HG02588 (cell line): ENCODE data around the gene ANLN.

ENCODE experiments used
- ATAC-seq: cut with Tn5 transposase; IDR thresholded peaks from one replicate; pipeline ENCODE4 v1.9.1; 2021; ENCODE audit warnings: mild to moderate bottlenecking, moderate library complexity; ENCODE audit not compliant: unreplicated experiment

The ANLN gene

DNA sequence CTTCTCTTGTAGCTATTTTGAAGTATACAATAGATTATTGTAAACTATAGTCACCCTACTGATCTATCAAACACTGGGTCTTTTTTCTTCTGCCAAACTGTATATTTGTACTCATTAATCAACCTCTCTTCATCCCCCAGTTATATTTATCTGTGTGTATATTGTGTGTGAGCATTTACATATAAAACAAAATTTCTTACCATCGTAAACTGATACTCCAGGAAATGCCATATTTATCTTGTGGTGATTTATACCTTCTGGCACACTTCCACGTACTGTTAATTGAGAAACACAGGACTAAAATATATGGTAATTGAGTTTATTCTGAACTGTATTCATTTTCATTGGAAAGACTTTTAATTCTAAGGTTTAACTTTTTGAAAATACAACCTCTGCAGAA, 18.9 kb downstream of the ANLN start:
- no peak for ATAC-seq

DNA sequence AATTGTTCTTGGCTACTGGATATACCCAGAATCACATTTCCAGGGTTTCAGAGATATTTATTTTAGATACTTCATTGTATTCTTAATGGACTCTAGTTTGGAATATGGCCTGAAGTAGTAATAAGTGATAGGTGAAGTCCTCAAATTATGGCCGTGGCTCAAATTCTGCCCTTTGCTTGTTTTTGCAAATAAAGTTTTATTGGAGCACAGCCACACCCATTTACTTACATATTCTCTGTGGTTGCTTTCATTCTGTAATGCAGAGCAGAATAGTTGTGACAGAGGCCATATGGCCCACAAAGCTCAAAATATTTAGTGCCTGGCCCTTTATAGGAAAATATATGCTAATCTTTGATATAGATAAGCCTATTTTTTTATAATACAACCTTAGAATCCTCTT, 19.5 kb downstream of the ANLN start:
- no peak for ATAC-seq

DNA sequence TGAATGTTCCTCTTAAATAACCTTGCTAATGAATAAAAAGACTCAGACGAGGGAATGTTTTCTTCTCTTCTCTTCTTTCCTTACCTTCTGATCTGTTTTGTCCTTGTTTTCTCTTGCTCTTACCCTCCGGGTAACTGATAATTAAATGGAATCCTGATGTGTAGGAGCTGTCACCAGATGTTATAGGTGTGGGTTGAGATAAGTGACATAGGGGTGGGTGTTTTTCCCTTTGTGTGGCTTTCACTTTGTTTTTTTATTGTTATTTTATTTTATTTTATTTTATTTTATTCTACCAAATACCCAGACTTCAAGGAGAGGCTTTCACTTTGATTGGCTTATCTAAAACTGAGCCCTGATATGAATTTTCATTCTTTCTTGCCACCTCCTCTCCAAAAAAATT, 25.5 kb downstream of the ANLN start:
- no peak for ATAC-seq

DNA sequence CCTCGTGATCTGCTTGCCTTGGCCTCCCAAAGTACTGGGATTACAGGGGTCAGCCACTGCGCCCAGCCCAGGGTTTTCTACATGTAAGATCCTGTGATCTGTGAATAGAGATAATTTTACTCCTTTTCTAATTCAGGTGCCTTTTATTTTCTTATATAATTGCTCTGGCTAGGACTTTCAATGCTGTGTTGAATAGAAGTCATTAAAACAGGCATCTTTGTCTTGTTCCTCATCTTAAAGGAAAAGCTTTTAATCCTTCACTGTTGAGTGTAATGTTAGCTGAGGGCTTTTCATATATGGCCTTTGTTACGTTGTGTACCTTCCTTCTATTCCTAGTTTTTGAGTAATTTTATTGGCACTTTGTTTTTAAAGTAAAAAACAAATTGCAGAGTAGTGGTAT, 26.6 kb downstream of the ANLN start:
- ATAC-seq: no peak

DNA sequence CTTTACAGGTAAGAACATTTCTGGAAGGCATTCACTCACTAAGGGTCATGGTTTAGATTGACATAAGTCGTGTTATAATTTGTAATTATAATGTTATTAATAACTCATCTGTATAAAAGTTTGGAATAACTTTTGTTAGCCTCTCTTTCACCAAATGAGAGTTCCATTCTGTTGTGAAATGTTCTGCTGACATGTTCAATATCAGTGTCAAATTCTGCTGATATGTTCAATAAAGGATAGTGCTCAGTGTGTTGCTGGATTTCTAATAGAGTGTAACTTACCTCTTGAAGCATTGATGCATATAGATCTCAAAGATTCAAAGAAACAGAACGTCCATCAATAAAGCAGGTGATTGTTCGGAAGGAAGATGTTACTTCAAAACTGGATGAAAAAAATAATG, 30.6 kb downstream of the ANLN start:
- no peak for ATAC-seq

DNA sequence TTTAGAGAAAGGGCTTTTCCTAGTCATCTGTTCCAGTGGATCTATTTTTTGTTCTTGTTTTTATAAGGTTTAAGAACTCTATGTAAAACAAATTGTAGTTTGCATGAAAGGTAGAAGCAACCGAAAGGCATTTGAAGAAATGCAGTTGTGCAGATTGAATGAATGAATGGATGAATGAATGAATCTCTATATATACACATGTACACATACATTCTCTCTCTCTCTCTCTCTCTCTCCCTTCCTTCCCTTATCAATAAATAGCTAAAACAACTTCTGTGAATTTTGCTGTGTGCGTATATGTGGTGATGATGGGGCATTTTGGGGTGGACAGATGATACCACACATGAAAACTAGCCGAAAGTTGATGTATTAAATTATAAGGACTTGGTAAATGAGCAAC, 32.4 kb downstream of the ANLN start:
- ATAC-seq: no peak

DNA sequence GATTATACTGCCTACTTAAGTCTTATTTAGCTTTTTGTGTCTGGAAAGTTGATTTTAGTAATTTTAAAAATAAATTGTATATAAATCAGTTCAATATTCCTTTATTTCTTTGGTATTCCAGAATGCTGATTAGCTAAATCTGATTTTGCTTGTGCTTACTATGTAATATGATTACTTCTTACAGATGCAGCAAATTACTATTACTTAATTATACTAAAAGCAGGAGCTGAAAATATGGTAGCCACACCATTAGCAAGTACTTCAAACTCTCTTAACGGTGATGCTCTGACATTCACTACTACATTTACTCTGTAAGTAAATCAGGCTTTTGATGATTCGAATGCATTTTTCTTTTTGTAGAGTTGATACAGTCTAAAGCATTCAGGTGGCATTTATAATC, 34.0 kb downstream of the ANLN start:
- no peak for ATAC-seq

DNA sequence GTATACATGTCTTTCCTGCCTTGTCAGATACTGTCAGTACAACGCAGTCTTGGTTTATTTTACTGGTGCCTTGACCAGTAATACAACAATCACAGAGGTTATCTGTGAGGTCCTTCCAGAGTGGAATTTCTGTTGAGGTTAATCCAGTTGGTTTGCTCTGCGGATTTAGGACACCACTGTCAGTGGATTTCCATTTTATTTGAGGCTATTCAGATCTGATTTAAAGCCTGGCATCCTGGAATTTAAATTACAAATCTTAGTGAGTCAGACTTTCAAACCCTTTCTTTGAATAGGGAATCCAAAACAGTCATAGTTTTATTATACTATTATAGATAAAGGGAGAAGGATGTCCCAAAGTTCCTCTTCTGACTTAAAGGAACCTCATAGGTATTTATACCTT, 40.5 kb downstream of the ANLN start:
- ATAC-seq: no peak

DNA sequence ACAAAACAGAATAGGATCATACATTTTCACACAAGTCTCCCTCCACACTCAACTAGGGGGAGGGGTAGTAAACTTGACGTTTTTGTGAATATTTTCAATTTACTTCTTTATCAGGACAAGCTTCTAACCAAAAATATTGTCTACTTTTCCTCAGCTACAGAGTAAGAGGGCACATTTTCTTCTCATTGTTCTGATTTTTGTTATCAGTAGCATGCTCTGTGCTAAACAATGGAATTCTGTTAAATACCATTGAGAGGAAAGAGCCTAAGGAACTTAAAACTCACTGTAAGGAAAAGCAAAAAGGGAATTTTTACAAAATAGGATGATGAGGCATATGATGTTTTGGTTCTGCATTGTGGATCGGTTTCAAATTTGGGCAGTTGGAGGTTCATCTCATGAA, 41.2 kb downstream of the ANLN start:
- ATAC-seq: no peak

DNA sequence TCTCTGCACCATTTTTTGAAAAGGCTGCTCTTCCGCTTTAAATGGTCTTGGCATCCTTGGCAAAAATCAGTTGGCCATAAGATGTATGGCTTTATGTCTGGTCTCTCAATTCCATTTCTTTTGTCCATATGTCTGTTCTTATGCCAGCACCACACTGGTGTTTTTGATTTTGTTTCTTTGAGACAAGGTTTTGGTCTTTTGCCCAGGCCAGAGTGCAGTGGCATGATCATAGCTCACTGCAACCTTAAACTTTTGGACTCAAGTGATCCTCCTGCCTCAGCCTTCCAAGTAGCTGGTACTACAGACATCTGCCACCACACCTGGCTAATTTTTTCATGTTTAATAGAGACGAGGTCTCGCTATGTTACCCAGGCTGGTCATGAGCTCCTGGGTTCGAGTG, 48.5 kb downstream of the ANLN start:
- no peak for ATAC-seq

DNA sequence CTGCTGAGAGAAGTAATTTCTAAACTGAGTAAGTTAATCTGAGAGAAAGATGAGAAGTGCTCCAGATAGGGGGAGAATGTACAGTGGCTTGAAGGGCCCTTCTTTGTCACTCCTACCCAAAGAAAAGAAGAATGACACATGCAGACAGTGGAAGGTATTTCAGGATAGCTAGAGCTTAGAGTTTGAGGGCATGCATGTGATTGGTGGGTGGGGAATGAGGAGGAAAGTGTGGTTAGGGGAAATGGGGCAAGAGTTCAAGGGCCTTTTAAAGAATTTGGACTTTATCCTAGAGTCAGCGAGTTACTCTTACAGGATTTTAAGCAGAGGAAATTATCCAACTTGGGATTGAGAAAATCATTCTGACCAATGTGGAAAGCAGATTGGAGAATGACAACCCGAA, 50.0 kb downstream of the ANLN start:
- ATAC-seq: no peak

DNA sequence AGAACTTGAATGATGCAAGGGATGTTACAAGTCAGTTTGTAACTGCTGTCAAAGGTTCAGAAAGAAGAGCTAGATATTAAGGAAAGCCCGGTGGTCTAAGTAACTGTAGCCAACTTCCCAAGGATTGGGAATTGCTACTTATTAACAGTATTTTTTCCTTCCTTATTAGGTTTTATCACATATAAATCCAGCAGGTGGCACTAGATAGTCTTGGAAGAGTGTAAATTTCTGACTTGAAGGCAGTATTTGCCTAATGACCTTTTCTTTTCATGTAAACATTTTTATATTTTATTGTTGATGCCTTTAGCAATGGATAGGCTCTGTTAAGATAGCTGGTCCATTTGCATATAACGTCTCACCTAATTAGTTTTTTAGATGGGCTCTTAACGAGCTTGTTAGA, 51.2 kb downstream of the ANLN start:
- ATAC-seq: no peak

DNA sequence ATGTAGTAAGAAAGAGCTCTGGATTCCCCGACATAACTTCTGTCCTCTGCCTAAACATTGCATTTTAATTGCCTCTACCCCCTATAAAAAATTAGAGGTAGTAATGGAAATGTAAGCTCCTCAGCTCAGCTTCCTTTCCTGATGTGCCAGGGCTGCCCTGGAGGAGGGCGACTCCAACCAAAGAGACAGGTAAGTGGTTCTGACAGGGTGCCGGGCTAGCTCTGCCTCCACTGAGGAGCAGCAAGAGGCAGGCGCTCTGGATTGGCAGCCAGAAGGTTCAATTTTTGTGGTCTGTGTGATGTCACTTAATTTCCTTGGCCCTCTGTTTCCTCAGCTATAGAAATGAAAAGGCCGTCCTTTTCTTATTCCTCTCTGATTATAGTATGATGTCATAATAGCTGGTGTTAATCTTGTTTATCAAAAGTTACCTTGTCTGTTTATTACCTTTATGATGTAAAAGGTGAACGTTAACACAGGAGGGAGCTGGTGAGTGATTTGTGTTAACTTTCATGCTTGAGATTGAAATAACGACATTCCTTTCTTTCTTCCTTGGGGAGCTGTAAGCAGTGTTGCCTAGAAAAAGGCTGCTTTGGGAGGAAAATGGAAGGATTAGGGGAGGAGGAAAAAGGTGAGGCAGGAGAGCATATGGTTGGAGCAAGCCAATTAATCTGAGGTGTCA, 51.8 kb downstream of the ANLN start:
- ATAC-seq: no peak

DNA sequence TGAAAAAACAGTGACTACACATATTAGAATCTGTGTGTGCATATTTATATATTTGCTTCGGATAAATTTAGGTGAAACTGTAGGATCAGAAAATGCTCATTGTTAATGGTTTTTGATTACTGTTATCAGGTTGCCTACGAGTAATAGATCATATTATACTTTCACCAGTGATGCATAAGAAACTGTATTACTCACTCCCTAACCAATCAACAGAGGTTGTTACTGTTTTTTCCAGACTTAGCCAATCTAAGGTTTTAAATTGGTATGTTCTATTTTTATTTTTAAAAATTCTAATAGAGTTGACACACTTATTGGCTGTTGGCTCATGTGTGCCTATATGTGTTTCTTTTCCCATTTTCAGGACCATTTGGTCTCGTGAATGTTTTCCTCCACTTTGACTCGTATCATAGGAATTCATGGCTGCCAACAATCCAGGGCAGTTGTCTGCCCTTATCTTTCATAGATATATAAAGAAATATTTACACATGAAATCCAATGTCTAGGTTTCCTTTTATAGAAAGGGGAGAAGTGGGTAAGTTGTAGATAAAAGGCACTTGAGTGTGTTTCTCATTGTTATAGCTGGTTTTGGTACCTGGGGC, 59.2 kb downstream of the ANLN start:
- ATAC-seq: no peak

DNA sequence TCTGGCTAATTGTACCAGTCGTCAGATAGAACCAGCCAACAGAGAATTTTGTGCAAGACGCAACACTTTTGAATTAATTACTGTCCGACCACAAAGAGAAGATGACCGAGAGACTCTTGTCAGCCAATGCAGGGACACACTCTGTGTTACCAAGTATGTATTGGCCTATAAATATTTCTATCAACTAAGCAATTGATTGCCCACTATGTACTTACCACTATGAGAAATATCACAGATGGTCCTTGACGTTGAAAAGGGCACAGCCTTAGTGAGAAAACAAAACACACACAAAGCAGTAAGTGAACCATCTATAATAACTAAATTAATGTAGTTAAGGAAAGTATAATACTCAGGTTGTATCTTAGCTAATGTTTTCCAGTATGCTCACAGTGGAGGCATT, 60.0 kb downstream of the ANLN start:
- ATAC-seq: no peak

DNA sequence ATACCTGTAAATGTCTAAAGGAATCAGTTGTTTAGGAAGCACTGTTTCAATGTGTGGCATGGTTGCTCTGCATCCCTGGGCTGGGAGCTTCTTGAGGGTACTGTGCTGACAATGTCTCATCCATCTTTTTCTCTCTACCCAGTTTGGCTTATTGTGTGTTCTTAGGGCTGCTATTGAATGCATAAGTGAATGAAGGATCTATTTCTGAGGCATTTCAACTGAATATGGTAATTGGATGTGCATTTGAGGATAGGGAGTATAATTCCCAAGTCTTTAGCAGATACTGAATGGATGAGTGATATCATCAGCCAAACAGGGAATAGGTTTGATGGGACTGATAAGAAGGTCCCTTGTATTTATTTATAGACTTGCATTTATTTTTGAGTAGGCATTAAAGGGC, 64.1 kb downstream of the ANLN start:
- no peak for ATAC-seq

DNA sequence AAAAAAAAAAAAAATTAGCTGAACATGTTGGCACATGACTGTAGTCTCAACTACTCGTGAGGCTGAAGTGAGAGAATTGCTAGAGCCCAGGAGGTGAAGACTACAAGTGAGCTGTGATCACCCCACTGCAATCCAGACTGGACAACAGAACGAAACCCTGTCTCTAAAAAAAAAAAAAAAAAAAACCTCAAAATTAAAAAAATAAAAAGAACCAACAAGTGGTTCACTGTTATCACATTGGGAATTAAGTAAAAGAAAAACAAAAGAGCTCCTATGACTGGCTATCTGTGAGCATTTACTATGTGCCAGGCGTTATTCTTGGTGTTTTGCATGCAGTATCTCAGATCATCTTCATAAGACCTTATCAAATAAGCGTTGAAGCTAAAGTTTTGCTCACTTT, 66.0 kb downstream of the ANLN start:
- no peak for ATAC-seq

DNA sequence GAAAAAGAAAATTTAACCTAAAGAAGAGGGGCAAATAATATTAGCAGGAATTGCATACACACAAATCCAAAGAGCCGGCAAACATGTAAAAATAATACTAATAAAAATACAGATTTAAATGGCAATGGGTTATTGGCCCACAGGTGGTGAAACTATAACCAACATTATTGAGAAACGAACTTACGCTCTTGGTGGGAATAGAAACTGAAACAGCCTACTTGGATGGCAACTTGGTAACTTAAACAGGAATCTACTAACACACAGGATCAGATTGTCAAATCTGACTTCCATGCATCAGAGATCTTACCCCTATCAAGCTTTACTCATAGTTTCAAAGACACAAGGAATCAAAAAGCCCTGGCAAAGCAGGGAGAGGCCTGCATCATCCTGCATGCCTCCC, 66.5 kb downstream of the ANLN start:
- no peak for ATAC-seq

DNA sequence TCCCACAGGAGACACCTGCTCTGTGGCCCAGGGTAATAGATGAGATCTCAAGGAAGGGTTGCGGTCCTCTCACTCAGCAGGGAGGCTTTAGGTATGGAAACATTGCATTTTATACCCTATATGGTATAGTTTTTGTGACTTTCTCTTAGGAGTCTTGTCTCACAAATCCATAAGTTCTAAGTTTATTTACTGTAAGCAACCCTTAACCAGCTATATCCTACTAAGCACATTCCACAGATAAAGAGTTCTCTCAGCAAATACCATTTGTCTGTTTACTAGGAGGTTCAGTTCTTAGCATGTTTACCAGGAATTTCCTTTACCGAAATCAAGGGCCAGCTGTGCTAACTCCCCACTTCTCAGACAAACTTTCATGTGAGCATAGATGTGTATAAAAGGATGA, 66.9 kb downstream of the ANLN start:
- ATAC-seq: no peak

DNA sequence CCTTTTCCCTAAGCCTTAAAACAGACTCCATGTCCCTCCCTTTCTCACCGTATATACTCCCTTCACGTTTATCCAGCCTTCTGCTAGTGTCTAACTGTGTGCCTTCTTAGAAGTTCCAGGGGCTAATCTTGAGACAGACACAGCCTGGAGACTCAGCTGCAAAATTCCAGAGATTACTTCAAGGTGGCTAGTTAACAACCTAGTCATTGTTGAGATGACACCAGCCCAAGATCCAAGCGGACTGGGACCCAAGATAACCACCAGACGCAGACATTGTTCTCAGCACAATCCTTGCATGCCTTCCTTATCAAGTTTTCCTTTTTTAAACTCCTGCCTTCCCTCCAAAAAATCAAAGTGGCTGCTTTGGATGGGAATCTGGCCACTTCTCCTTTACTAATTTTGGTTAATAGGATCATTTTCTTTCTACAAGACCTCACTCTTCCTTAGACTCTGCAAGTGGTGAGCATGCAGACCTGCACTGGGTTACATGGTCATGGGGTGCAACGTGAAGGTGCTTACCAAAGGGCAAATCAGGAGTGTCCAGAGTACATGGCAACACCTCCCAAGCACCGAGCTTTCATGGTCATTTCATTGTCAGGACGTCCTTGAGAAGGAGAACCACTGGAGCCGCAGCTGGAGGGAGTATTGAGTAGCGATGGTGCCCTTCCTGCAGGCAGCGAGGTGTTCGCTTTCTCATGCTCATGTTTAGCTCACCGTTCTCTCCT, 69.7 kb downstream of the ANLN start:
- no peak for ATAC-seq

DNA sequence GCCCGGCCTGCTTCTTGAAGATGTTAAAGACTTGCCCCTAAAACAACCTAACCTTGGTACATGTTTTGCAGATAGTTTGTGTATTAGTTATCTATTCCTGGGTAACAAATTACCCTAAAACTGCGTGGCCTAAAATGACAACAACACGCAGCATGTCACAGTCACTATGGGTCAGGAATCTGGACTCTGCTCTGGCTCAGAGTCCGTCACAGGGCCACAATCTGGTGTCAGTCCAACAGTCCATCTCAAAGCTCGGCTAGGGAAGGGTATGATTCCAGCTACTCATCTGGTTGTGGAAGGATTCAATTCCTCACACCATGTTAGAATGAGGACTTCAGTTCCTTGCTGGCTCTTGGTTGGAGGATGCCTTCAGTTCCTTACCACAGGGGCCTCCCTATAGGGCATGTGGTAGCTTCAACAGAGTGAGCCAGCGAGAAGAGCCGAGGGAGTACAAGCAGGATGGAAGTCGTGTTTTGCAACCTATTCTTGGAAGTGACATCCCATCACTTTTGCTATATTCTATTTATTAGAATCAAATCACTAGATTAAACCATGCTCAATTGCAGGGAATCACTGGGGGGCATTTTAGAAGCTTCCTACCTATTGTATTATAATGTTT, 71.3 kb downstream of the ANLN start:
- ATAC-seq: no peak

DNA sequence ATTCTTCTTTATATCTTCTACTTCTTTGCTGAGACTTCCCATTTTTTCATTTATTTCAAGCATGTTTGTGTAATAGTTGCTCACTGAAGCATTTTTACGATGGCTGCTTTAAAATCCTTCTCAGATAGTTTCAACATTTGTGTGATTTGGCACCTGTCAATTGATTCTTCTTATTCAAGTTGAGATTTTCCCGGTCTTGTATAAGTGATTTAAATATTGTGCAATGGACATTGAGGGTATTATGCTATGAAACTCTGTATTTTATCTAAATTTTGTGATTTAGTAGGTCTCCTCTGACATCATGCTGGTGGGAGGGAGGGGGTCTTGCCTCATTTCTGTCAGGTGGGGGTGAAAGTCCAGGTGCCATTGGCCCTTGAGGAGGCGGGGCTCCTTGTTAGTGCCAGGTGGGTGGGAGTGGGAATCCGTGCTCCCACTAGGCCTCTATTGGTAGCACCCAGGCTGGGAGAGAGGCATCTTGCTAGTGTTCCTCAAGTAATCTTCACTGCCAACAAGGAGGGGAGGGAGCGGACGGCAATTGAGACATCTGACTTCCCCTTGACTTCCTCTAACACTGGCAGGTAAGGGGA, 73.0 kb downstream of the ANLN start:
- ATAC-seq: no peak
